Left lung (tissue), 10 donors: ENCODE data around the gene PTPRT. TPM values are rescaled to one million over a fixed set of nuclear protein-coding genes. Genes with fewer than 3 reads are reported as not detected.
A peak's percentile ranks its signal among the peaks of the same experiment; 100 is the strongest.

Source experiments
- ATAC-seq: fragments of 200-7000 bp; cut with Tn5 transposase; one replicate; pipeline ENCODE4 v1.9.1; 2020; ENCODE audit warnings: moderate library complexity
- DNase-seq, 4 donors: peaks; one replicate each; pipeline ENCODE4 v3.0.0-alpha.2; 2013 to 2020
- H3K27ac ChIP-seq, 2 donors: fragments of 200-600 bp; sonication (generic) in 1 of 2; one replicate each; pipeline versions ENCODE4 v1.5.0 to v1.8.0; 2020 to 2021
- H3K27me3 ChIP-seq, 2 donors: fragments of 200-600 bp; sonication (generic) in 1 of 2; one replicate each; pipeline versions ENCODE4 v1.5.0 to v1.8.0; 2020 to 2021
- H3K36me3 ChIP-seq, 2 donors: fragments of 200-600 bp; sonication (generic) in 1 of 2; one replicate each; pipeline versions ENCODE4 v1.5.0 to v1.8.0; 2020 to 2021
- H3K4me1 ChIP-seq, 2 donors: fragments of 200-600 bp; one replicate each; pipeline ENCODE4 v1.8.0; 2021
- H3K4me3 ChIP-seq, 2 donors: fragments of 200-600 bp; sonication (generic) in 1 of 2; one replicate each; pipeline versions ENCODE4 v1.5.0 to v1.8.0; 2020 to 2021; ENCODE audit warnings: mild to moderate bottlenecking in 1 of 2
- H3K9me3 ChIP-seq, 2 donors: fragments of 200-600 bp; sonication (generic) in 1 of 2; one replicate each; pipeline versions ENCODE4 v1.5.0 to v1.8.0; 2020 to 2021
- intact Hi-C, 2 donors: fragments of 100-400 bp; cut with DNase I; formaldehyde crosslinking; loops; one replicate each; pipeline versions ENCODE4 v1.11.2 to v1.14.2; 2022
- polyA plus RNA-seq, 6 donors: library from polyadenylated mRNA; unstranded; fragments of 120-200 nt; gene quantifications; one replicate each; pipeline ENCODE4 v1.2.1, GENCODE V29; 2013; ENCODE audit not compliant: insufficient read length in 6 of 6
- total RNA-seq, 2 donors: library from RNA; stranded (reverse); fragmentation: NEBNext Ultra II Directional; extraction: Animal tissue kit (Norgen Biotek cat#: 25700); gene quantifications; one replicate each; pipeline ENCODE4 v1.2.1, GENCODE V29; 2021
- TF ChIP-seq, protein P1 (sequence below), 2 donors: fragments of 200-600 bp; sonication (generic) in 1 of 2; IDR thresholded peaks; one replicate each; pipeline versions ENCODE4 v1.5.0 to v1.8.0; 2021; ENCODE audit warnings: antibody characterized with exemption in 2 of 2
- donor health status: DM: no; HTN: yes; CAD: no.
- donor health status: DM: no; HTN: no; CAD: no.

The PTPRT gene
- total and polyA plus RNA-seq, 8 donors = 0.15 to 2.9 (median 1.4) TPM

DNA sequence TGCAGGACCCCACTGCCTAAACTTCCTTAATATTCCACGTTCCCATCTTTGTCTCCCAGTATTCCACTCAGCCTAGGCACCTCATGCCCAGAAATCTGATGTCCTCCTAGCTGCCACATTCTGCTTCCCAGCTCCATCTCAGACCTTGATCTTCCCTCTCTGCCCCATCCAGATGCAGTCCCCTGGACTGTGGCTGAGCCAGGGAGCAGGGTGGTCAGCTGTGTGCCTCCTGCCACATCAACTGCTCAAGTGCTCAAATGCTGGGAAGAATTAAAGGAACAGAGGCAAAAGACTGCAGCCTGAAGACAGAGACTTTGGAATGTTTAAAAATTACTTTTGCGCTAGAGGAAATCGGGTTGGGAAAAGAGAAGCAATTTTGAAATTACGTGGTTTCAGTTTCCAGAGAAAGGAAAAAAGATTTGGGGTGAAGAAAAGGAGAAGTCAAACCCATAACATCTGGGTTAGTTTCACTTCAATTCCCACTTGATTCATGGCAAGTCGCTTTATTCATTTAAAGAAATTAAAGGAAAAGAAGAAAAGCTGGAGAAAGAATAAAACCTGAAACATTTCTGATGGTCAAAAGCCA lies 704.8 kb downstream of the PTPRT start:
- no peak overlapping the region for H3K27ac ChIP-seq

DNA sequence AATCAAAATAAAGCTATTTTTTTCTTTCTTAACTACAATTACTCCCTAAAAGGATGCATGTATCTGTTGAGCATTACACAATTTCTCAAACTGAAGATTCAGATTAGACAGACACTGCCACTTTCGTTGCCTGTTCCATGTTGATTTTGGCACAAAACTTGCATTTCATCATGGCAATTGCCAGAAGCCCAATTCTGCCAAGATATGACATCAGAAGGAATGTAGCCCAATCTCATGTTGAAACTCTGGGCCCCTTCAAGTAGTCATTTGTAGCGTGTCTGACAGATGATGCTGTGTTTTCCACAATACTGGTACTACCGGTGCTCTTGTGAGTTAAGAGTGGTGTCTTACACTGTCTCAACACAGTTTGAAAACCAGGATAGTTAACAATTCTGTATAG lies 705.4 kb downstream of the PTPRT start:
- no peak overlapping the region for H3K4me3 ChIP-seq
- no peaks in the 10 kb centered on the region for H3K36me3 ChIP-seq
- peak; percentile 69 for ATAC-seq
- no peaks in the 10 kb centered on the region for H3K27me3 ChIP-seq
- no peak overlapping the region for H3K27ac ChIP-seq
- TF ChIP-seq, protein P1, sequence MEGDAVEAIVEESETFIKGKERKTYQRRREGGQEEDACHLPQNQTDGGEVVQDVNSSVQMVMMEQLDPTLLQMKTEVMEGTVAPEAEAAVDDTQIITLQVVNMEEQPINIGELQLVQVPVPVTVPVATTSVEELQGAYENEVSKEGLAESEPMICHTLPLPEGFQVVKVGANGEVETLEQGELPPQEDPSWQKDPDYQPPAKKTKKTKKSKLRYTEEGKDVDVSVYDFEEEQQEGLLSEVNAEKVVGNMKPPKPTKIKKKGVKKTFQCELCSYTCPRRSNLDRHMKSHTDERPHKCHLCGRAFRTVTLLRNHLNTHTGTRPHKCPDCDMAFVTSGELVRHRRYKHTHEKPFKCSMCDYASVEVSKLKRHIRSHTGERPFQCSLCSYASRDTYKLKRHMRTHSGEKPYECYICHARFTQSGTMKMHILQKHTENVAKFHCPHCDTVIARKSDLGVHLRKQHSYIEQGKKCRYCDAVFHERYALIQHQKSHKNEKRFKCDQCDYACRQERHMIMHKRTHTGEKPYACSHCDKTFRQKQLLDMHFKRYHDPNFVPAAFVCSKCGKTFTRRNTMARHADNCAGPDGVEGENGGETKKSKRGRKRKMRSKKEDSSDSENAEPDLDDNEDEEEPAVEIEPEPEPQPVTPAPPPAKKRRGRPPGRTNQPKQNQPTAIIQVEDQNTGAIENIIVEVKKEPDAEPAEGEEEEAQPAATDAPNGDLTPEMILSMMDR (IDR thresholded peaks at IDR 0.05) = no peak
- peaks cover 0 to 4% of the 10 kb centered on the region in 2 donors for H3K4me1 ChIP-seq
- intact Hi-C loops = no loop called here
- no peaks in the 10 kb centered on the region for H3K9me3 ChIP-seq
- peak in 2 of 4 donors; percentile 7 to 16 for DNase-seq

More for the DNA sequence above, 704.8 kb downstream of the PTPRT start:
- ATAC-seq = no peak
- Histone ChIP-seq H3K9me3 (no peaks in the 10 kb centered on the region), H3K27me3 (no peaks in the 10 kb centered on the region), H3K4me1 (peaks cover 0 to 4% of the 10 kb centered on the region in 2 donors), H3K4me3 (no peak overlapping the region), H3K36me3 (no peaks in the 10 kb centered on the region)
- intact Hi-C loops = no loop called here
- TF ChIP-seq, protein P1 (IDR thresholded peaks at IDR 0.05) = no peak
- no peak for DNase-seq

DNA sequence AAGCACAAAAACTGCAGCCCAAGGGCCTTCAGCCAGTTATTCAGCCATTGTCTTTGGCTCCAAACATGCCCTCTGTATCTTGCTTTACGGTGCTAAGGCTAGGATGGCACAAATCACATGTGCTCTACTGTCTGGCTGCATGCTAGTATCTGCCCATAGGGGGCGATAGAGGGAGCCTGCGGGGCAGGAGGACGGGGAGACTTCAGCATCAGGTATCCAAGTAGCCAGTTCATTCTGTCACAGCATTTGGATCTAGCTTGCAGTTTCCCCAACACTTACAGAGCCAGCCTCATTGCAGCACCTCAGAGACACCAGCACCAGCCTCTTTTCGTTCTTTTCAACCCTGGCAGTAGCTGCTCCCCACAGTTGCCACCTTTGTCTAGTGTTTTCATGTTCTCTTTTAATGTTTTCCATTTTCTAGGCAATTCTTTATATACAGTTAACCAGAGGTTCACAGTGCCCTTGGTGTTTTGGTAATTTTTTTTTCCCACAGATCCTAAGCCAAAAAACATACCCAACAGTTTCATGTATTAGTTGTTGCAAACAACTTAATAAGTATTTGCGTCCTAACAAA lies 705.9 kb downstream of the PTPRT start:
- TF ChIP-seq, protein P1 (IDR thresholded peaks at IDR 0.05) = peak; percentile 31 to 40
- Histone ChIP-seq H3K27me3 (no peaks in the 10 kb centered on the region), H3K27ac (no peak overlapping the region), H3K4me3 (no peak overlapping the region), H3K36me3 (no peaks in the 10 kb centered on the region), H3K9me3 (no peaks in the 10 kb centered on the region), H3K4me1 (peaks cover 0 to 4% of the 10 kb centered on the region in 2 donors)
- DNase-seq = no peak
- intact Hi-C loops = no loop called here
- ATAC-seq = peak; percentile 69

DNA sequence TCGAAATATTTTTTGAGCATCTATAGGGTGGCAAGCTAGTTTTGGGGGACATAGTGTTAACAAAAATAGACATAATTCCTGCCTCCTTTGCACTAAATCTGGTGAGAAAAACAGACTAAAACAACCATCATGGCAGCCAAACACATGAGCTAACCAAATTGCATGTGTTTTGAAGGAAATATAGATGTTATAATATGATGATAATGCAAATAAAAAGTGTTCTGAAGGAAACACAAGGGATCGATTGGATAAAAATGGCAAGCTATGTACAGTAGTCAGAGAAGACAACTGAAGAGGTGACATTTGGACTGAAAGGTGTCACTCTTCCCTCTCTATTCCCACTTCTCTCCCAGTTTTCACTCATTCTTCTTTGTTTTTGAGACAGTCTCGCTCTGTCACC lies 706.9 kb downstream of the PTPRT start:
- no peak for ATAC-seq
- intact Hi-C loops = no loop called here
- Histone ChIP-seq H3K36me3 (no peaks in the 10 kb centered on the region), H3K4me3 (no peak overlapping the region), H3K27ac (no peak overlapping the region), H3K4me1 (peaks cover 0 to 4% of the 10 kb centered on the region in 2 donors), H3K9me3 (no peaks in the 10 kb centered on the region), H3K27me3 (no peaks in the 10 kb centered on the region)
- TF ChIP-seq, protein P1 (IDR thresholded peaks at IDR 0.05) = no peak
- no peak for DNase-seq

DNA sequence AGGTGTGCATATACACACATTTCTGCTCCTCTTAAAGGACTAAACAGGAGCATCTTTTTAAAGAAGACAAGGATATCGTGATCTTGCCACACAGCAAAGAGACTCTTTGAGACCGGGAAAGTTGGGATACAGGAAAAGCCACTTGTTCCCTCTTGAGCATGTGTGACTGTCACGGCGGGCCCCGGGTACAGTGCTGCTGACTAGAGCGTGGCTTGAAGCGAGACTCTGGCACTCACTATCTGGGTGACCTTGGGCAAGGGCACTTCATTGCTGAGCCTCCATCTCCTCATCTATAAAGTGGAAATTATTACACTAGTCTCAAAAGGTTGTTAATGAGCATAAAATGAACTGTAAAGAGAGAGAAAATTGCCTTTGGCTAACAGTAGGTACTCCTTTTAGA lies 713.9 kb downstream of the PTPRT start:
- Histone ChIP-seq H3K9me3 (no peaks in the 10 kb centered on the region), H3K36me3 (no peaks in the 10 kb centered on the region), H3K4me1 (no peaks in the 10 kb centered on the region), H3K27me3 (no peaks in the 10 kb centered on the region), H3K27ac (no peak overlapping the region), H3K4me3 (no peak overlapping the region)
- TF ChIP-seq, protein P1 (IDR thresholded peaks at IDR 0.05) = no peak
- intact Hi-C loops = no loop called here
- peak in 1 of 4 donors; percentile 54 for DNase-seq
- no peak for ATAC-seq
